H9 (cell line): ENCODE data around the gene APP. TPM values are rescaled to one million over a fixed set of nuclear protein-coding genes. Genes with fewer than 3 reads are reported as not detected.

Source experiments
- DNase-seq: peaks from one replicate; pipeline ENCODE4 v3.0.0-alpha.2; 2017
- H2AFZ ChIP-seq: one replicate; pipeline ENCODE4 v1.6.1; 2013; ENCODE audit warnings: mild to moderate bottlenecking, low read length, control low read depth, moderate library complexity
- H2AK5ac ChIP-seq: 2 replicates; pipeline ENCODE4 v1.6.1; 2013; ENCODE audit warnings: low read length, control low read depth, mixed read lengths; ENCODE audit not compliant: insufficient read length
- H2BK120ac ChIP-seq: one replicate; pipeline ENCODE4 v1.6.1; 2013; ENCODE audit warnings: low read depth, mild to moderate bottlenecking, low read length, control low read depth, inconsistent platforms; ENCODE audit not compliant: poor library complexity, severe bottlenecking
- H2BK12ac ChIP-seq: 2 replicates; pipeline ENCODE4 v1.6.1; 2013; ENCODE audit warnings: low read length, control low read depth, mixed read lengths, low read depth; ENCODE audit not compliant: insufficient read length
- H2BK15ac ChIP-seq: 2 replicates; pipeline ENCODE4 v1.6.1; 2013; ENCODE audit warnings: low read depth, low read length, control low read depth
- H2BK20ac ChIP-seq: one replicate; pipeline ENCODE4 v1.6.1; 2013; ENCODE audit warnings: low read depth, mild to moderate bottlenecking, low read length, control low read depth, inconsistent platforms; ENCODE audit not compliant: poor library complexity, severe bottlenecking
- H2BK5ac ChIP-seq: 2 replicates; pipeline ENCODE4 v1.6.1; 2013; ENCODE audit warnings: low read length, control low read depth, mixed read lengths; ENCODE audit not compliant: insufficient read length
- H3K14ac ChIP-seq: 2 replicates; pipeline ENCODE4 v1.6.1; 2013; ENCODE audit warnings: low read length, control low read depth; ENCODE audit not compliant: insufficient read depth
- H3K18ac ChIP-seq: 2 replicates; pipeline ENCODE4 v1.6.1; 2013; ENCODE audit warnings: low read depth, mild to moderate bottlenecking, mixed read lengths, low read length, control low read depth; ENCODE audit not compliant: insufficient read length
- H3K23ac ChIP-seq: 2 replicates; pipeline ENCODE4 v1.6.1; 2013; ENCODE audit warnings: low read length, control low read depth, mixed read lengths, low read depth; ENCODE audit not compliant: insufficient read length
- H3K23me2 ChIP-seq: 2 replicates; pipeline ENCODE4 v1.6.1; 2013; ENCODE audit warnings: low read depth, mild to moderate bottlenecking, mixed read lengths, low read length, control low read depth; ENCODE audit not compliant: insufficient read length, poor library complexity, severe bottlenecking
- H3K27ac ChIP-seq: 2 replicates; pipeline ENCODE4 v1.5.1; 2013; ENCODE audit warnings: low read length, control low read depth, mixed read lengths, low read depth; ENCODE audit not compliant: insufficient read length
- H3K27me3 ChIP-seq: 2 replicates; pipeline ENCODE4 v1.6.1; 2013; ENCODE audit warnings: low read length, control low read depth, inconsistent platforms; ENCODE audit not compliant: insufficient read depth
- H3K4ac ChIP-seq: 2 replicates; pipeline ENCODE4 v1.6.1; 2013; ENCODE audit warnings: low read depth, mild to moderate bottlenecking, control low read depth, inconsistent platforms, low read length, moderate library complexity
- H3K4me1 ChIP-seq: 2 replicates; pipeline ENCODE4 v1.6.1; 2013; ENCODE audit warnings: low read length, control low read depth, inconsistent platforms; ENCODE audit not compliant: insufficient read depth
- H3K4me2 ChIP-seq: 2 replicates; pipeline ENCODE4 v1.6.1; 2013; ENCODE audit warnings: low read length, control low read depth, mixed read lengths; ENCODE audit not compliant: insufficient read length, insufficient read depth
- H3K56ac ChIP-seq: 2 replicates; pipeline ENCODE4 v1.6.1; 2013; ENCODE audit warnings: low read depth, mild to moderate bottlenecking, mixed read lengths, low read length, control low read depth; ENCODE audit not compliant: insufficient read length
- H3K79me1 ChIP-seq: 2 replicates; pipeline ENCODE4 v1.6.1; 2013; ENCODE audit warnings: low read depth, mild to moderate bottlenecking, moderate library complexity, low read length, control low read depth, inconsistent platforms; ENCODE audit not compliant: insufficient read depth, poor library complexity, severe bottlenecking
- H3K79me2 ChIP-seq: 2 replicates; pipeline ENCODE4 v1.6.1; 2013; ENCODE audit warnings: low read length, control low read depth, inconsistent platforms; ENCODE audit not compliant: insufficient read depth
- H3K9ac ChIP-seq: 2 replicates; pipeline ENCODE4 v1.6.1; 2013; ENCODE audit warnings: low read length, control low read depth, mixed read lengths; ENCODE audit not compliant: insufficient read length; ENCODE audit errors: extremely low read depth
- H3K9me3 ChIP-seq: one replicate; pipeline ENCODE4 v1.6.1; 2013; ENCODE audit warnings: low read depth, low read length, inconsistent platforms; ENCODE audit not compliant: control insufficient read depth
- H3T11ph ChIP-seq: one replicate; pipeline ENCODE4 v1.6.1; 2013; ENCODE audit warnings: mild to moderate bottlenecking, low read length, control low read depth, inconsistent platforms
- H4K20me1 ChIP-seq: one replicate; pipeline ENCODE4 v1.6.1; 2013; ENCODE audit not compliant: control insufficient read depth, insufficient read length, insufficient read depth
- H4K5ac ChIP-seq: 2 replicates; pipeline ENCODE4 v1.6.1; 2013; ENCODE audit warnings: low read depth, mild to moderate bottlenecking, mixed read lengths, low read length, control low read depth; ENCODE audit not compliant: insufficient read length
- H4K8ac ChIP-seq: replicated peaks from 2 replicates; pipeline ENCODE4 v1.6.1; 2013; ENCODE audit warnings: low read length, control low read depth, mixed read lengths, low read depth; ENCODE audit not compliant: insufficient read length
- H4K91ac ChIP-seq: 2 replicates; pipeline ENCODE4 v1.6.1; 2013; ENCODE audit warnings: low read depth, mild to moderate bottlenecking, moderate library complexity, mixed read lengths, low read length, control low read depth; ENCODE audit not compliant: insufficient read length
- H3K27ac Mint-ChIP-seq, 3 experiments: 2 replicates in 2 of 3; 3 replicates in 1 of 3; pipeline ENCODE4 v1.8.0; 2020 to 2021; ENCODE audit warnings: mixed read lengths in 3 of 3, mild to moderate bottlenecking in 1 of 3, moderate library complexity in 1 of 3
- H3K27me3 Mint-ChIP-seq: 2 replicates; pipeline ENCODE4 v1.8.0; 2021; ENCODE audit warnings: low read depth, mild to moderate bottlenecking, moderate library complexity, mixed read lengths
- H3K36me3 Mint-ChIP-seq, 3 experiments: 2 replicates in 2 of 3; 3 replicates in 1 of 3; pipeline ENCODE4 v1.8.0; 2020 to 2021; ENCODE audit warnings: low read depth in 3 of 3, mixed read lengths in 3 of 3; ENCODE audit not compliant: insufficient read depth in 1 of 3
- H3K4me1 Mint-ChIP-seq, 2 experiments: 2 replicates each; pipeline ENCODE4 v1.8.0; 2020; ENCODE audit warnings: mixed read lengths in 2 of 2
- H3K4me3 Mint-ChIP-seq, 2 experiments: 2 replicates in 1 of 2; 3 replicates in 1 of 2; pipeline ENCODE4 v1.8.0; 2020 to 2021; ENCODE audit warnings: mild to moderate bottlenecking in 2 of 2, mixed read lengths in 2 of 2, moderate library complexity in 1 of 2
- H3K9me3 Mint-ChIP-seq, 2 experiments: 2 replicates in 1 of 2; 3 replicates in 1 of 2; pipeline ENCODE4 v1.8.0; 2020; ENCODE audit warnings: mild to moderate bottlenecking in 2 of 2, mixed read lengths in 2 of 2, moderate library complexity in 1 of 2
- WGBS: extraction: QIAGEN DNeasy Blood & Tissue Kit; methylation state at CpG from one replicate; pipeline ENCODE4 v1.1.7; 2013; ENCODE audit warnings: missing lambda C conversion rate, low lambda C conversion rate, mixed read lengths; ENCODE audit not compliant: insufficient read length; ENCODE audit errors: extremely low coverage; 5-methylcytosine and 5-hydroxymethylcytosine counted together
- total RNA-seq: library from RNA; stranded (reverse); gene quantifications from 2 replicates; pipeline ENCODE4 v1.2.1, GENCODE V29; 2021
- TF ChIP-seq, protein P1 (sequence below): fragments of 200-600 bp; sonication (generic); conservative IDR thresholded peaks from 3 replicates; pipeline ENCODE4 v1.8.0; 2021; ENCODE audit warnings: antibody characterized with exemption, mild to moderate bottlenecking

The APP gene
- total RNA-seq, 1 experiment from 2014 or later, result 380 TPM

DNA sequence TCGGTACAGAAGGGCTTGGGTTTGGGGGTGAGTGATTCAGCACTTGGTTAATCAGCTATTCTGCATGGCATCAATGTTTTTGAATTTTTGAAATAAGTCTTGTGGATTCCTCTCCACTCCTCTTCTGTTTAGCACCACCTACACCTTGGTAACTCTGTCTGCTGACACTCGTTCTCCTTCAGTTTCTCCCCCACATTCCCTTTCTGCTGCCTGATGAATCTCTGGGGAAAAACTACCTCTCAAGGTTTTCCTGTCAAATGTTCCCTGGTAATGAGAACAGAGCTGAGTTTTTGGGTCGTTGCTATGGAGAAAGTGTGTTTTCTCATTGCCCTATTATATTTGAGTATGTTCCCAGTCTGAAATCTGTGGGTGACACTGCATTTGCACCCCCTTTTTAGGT, 327.6 kb downstream of the APP start:
- no peak overlapping the region for H4K5ac ChIP-seq
- no peaks in the 10 kb centered on the region for H3K4me1 ChIP-seq
- no peak overlapping the region for H3K9ac ChIP-seq
- no peaks in the 10 kb centered on the region for H4K20me1 ChIP-seq
- DNase-seq, result no peak
- peaks cover 12 to 16% of the 10 kb centered on the region in 2 experiments for H3K9me3 Mint-ChIP-seq
- no peaks in the 10 kb centered on the region for H3K4me1 Mint-ChIP-seq
- H2BK15ac ChIP-seq, result no peak overlapping the region
- no peak overlapping the region for H2BK20ac ChIP-seq
- H3K4me2 ChIP-seq, result no peak overlapping the region
- no CpG with 5 or more reads among the region's 3 CpGs for WGBS
- no peak overlapping the region for H3K27ac Mint-ChIP-seq
- H3K4me3 Mint-ChIP-seq, result no peak overlapping the region
- H3K9me3 ChIP-seq, result no peaks in the 10 kb centered on the region
- peaks cover 4% of the 10 kb centered on the region for H3K27me3 Mint-ChIP-seq
- no peak overlapping the region for H3K23ac ChIP-seq
- H3T11ph ChIP-seq, result no peak overlapping the region
- no peaks in the 10 kb centered on the region for H3K79me2 ChIP-seq
- H3K4ac ChIP-seq, result no peak overlapping the region
- no peak overlapping the region for H4K91ac ChIP-seq
- no peak overlapping the region for H2BK5ac ChIP-seq
- no peak overlapping the region for H2AK5ac ChIP-seq
- TF ChIP-seq, protein P1, sequence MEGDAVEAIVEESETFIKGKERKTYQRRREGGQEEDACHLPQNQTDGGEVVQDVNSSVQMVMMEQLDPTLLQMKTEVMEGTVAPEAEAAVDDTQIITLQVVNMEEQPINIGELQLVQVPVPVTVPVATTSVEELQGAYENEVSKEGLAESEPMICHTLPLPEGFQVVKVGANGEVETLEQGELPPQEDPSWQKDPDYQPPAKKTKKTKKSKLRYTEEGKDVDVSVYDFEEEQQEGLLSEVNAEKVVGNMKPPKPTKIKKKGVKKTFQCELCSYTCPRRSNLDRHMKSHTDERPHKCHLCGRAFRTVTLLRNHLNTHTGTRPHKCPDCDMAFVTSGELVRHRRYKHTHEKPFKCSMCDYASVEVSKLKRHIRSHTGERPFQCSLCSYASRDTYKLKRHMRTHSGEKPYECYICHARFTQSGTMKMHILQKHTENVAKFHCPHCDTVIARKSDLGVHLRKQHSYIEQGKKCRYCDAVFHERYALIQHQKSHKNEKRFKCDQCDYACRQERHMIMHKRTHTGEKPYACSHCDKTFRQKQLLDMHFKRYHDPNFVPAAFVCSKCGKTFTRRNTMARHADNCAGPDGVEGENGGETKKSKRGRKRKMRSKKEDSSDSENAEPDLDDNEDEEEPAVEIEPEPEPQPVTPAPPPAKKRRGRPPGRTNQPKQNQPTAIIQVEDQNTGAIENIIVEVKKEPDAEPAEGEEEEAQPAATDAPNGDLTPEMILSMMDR, result no peak
- H3K14ac ChIP-seq, result no peak overlapping the region
- no peaks in the 10 kb centered on the region for H3K79me1 ChIP-seq
- H2BK120ac ChIP-seq, result no peak overlapping the region
- no peaks in the 10 kb centered on the region for H3K23me2 ChIP-seq
- H3K27me3 ChIP-seq, result no peaks in the 10 kb centered on the region
- H3K18ac ChIP-seq, result no peak overlapping the region
- peaks cover 1 to 12% (median 5%) of the 10 kb centered on the region in 3 experiments; a peak in 6 of 7 replicates for H3K36me3 Mint-ChIP-seq
- H3K56ac ChIP-seq, result no peak overlapping the region
- no peak overlapping the region for H2AFZ ChIP-seq
- H3K27ac ChIP-seq, result no peak overlapping the region
- no peak overlapping the region for H4K8ac ChIP-seq
- H2BK12ac ChIP-seq, result no peak overlapping the region
